ENCODE measurements around the gene KRT31. TPM values are rescaled to one million over a fixed set of nuclear protein-coding genes. Genes with fewer than 3 reads are reported as not detected.
"Not testable (repeated sequence)": the region's sequence is repeated elsewhere in the genome, so short reads cannot be mapped to it uniquely, and the experiment has no call there.

Gene KRT31
- total RNA-seq, 2 donors from 2014 or later = not detected

DNA sequence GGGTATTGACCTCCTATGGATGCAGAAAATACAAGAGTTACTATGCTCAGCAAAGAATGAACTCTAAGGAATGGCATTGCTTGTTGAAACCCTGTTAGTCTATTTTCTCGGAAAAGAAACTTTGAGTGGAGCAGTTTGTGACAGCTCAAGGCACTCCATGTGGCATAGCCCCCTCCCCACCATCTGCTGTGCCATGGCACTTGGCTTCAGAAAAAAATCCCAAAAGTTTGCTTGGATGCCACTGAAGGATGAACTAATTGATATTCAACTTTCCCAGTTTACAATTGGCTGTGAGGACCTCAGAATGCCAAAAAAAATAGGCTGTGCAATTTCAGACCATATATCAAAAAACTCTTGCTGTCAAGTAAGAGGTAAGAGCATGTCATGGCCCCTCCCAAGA, 1.8 kb downstream of the KRT31 start:
- Histone ChIP-seq H3K4me1 (replicated peaks) (no peaks in the 10 kb centered on the region), H3K36me3 (no peaks in the 10 kb centered on the region), H3K27ac (no peak overlapping the region), H3K4me3 (no peak overlapping the region), H3K27me3 (replicated peaks; ENCODE audit: insufficient read depth) (no peaks in the 10 kb centered on the region), H3K9me3 (no peaks in the 10 kb centered on the region)
- TF ChIP-seq POLR2A (IDR thresholded peaks at IDR 0.05) = no peak
- no peak for TF ChIP-seq POLR2AphosphoS5 (IDR thresholded peaks at IDR 0.05)
- TF ChIP-seq, protein P1, sequence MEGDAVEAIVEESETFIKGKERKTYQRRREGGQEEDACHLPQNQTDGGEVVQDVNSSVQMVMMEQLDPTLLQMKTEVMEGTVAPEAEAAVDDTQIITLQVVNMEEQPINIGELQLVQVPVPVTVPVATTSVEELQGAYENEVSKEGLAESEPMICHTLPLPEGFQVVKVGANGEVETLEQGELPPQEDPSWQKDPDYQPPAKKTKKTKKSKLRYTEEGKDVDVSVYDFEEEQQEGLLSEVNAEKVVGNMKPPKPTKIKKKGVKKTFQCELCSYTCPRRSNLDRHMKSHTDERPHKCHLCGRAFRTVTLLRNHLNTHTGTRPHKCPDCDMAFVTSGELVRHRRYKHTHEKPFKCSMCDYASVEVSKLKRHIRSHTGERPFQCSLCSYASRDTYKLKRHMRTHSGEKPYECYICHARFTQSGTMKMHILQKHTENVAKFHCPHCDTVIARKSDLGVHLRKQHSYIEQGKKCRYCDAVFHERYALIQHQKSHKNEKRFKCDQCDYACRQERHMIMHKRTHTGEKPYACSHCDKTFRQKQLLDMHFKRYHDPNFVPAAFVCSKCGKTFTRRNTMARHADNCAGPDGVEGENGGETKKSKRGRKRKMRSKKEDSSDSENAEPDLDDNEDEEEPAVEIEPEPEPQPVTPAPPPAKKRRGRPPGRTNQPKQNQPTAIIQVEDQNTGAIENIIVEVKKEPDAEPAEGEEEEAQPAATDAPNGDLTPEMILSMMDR (IDR thresholded peaks at IDR 0.05) = no peak
- DNase-seq (ENCODE audit: low spot score) = no peak
- 100% methylated on average over 1 of the region's 1 CpG for WGBS
- intact Hi-C loops (cut with DNase I) = no loop called here

GRCh38 chr17:41395044-41395443, 2.4 kb downstream of the KRT31 start:
- H3K9me3 ChIP-seq; H3K27me3 ChIP-seq (replicated peaks; ENCODE audit: insufficient read depth); H3K36me3 ChIP-seq; DNase-seq (ENCODE audit: low spot score); intact Hi-C loops (cut with DNase I); H3K27ac ChIP-seq; H3K4me3 ChIP-seq; H3K4me1 ChIP-seq (replicated peaks): not testable (repeated sequence)
- 68% methylated on average over 9 of the region's 12 CpGs for whole genome bisulfite sequencing

- TF ChIP-seq, protein P1 (IDR thresholded peaks at IDR 0.05) = no peak
- TF ChIP-seq POLR2A (IDR thresholded peaks at IDR 0.05) (no peak), POLR2AphosphoS5 (IDR thresholded peaks at IDR 0.05) (no peak)
- Histone ChIP-seq H3K9me3 (no peaks in the 10 kb centered on the region), H3K27me3 (replicated peaks; ENCODE audit: insufficient read depth) (no peaks in the 10 kb centered on the region), H3K4me1 (replicated peaks) (no peaks in the 10 kb centered on the region), H3K36me3 (no peaks in the 10 kb centered on the region), H3K4me3 (no peak overlapping the region), H3K27ac (no peak overlapping the region)
- 50% methylated on average over 10 of the region's 10 CpGs for WGBS
- intact Hi-C loops (cut with DNase I) = no loop called here
- peak; percentile 16 for DNase-seq (ENCODE audit: low spot score)
Measured at GRCh38 chr17:41394254-41394996, 3.0 kb downstream of the KRT31 start.

DNA sequence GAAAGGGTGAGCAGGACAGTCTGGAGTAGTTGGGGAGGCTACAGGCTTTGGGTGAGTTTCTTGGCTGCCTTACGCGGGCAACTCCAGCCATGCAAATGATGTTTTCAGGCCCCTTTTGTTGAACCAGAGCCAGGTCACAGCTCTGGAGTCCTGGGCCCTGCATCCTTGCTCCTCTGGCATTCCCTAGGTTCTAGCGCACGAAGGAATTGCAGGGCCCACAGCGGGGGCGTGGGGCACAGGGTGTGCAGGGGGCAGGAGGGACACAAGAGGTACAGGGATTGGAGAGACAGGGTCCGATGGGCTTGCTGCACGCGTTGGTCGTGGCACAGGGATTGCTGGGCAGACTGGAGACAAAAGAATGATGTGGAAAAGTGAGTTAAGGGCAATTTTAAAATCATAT, 3.6 kb downstream of the KRT31 start:
- H3K9me3 ChIP-seq = no peaks in the 10 kb centered on the region
- TF ChIP-seq, protein P1 (IDR thresholded peaks at IDR 0.05) = no peak
- TF ChIP-seq POLR2A (IDR thresholded peaks at IDR 0.05) (no peak), POLR2AphosphoS5 (IDR thresholded peaks at IDR 0.05) (no peak)

DNA sequence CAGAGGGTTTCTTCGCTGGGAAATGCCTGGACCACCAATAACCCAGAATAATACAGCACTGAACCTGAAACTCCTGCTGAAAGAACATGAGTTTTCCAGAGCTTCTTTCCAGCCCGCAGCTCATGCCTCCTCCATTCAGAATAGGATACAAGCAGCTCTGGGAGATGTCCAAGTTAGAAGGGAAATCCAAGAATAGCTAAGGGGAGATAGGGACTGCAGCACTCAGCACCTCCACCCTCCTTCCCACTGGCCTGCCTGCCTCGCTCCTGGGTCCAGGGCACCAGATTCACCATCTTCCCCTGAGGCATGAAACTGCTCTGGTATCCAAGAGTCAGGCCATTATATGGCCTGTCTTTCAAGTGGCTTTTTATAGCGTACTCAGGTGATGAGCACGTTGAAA, 4.1 kb downstream of the KRT31 start:
- H3K27ac ChIP-seq = no peak overlapping the region
- no peak for DNase-seq (ENCODE audit: low spot score)
- no peaks in the 10 kb centered on the region for H3K9me3 ChIP-seq
- no peaks in the 10 kb centered on the region for H3K27me3 ChIP-seq (replicated peaks; ENCODE audit: insufficient read depth)
- no peak for TF ChIP-seq POLR2A (IDR thresholded peaks at IDR 0.05)
- TF ChIP-seq, protein P1 (IDR thresholded peaks at IDR 0.05) = no peak
- TF ChIP-seq POLR2AphosphoS5 (IDR thresholded peaks at IDR 0.05) = no peak
- WGBS = 39% methylated on average over 5 of the region's 5 CpGs
- no peaks in the 10 kb centered on the region for H3K36me3 ChIP-seq
- H3K4me3 ChIP-seq = no peak overlapping the region
- intact Hi-C loops (cut with DNase I) = no loop called here
- H3K4me1 ChIP-seq (replicated peaks) = no peaks in the 10 kb centered on the region

More for the DNA sequence above, 3.6 kb downstream of the KRT31 start:
- Histone ChIP-seq H3K4me3 (no peak overlapping the region), H3K27me3 (replicated peaks; ENCODE audit: insufficient read depth) (no peaks in the 10 kb centered on the region), H3K36me3 (no peaks in the 10 kb centered on the region), H3K4me1 (replicated peaks) (no peaks in the 10 kb centered on the region), H3K27ac (no peak overlapping the region)
- 80% methylated on average over 10 of the region's 10 CpGs for WGBS
- intact Hi-C loops (cut with DNase I) = no loop called here
- DNase-seq (ENCODE audit: low spot score) = no peak
